ENCODE measurements around the gene TP53INP2. TPM values are rescaled to one million over a fixed set of nuclear protein-coding genes. Genes with fewer than 3 reads are reported as not detected.
A peak's percentile ranks its signal among the peaks of the same experiment; 100 is the strongest.

The TP53INP2 gene
- total and polyA plus RNA-seq, 2 donors from 2014 or later = 23.3 to 31.9 TPM

- no peaks in the 10 kb centered on the region for H3K9me3 ChIP-seq (ENCODE audit: control insufficient read depth in 2 of 3, insufficient read depth in 1 of 3, low read length in 3 of 3)
- intact Hi-C loops (cut with DNase I) = no loop called here
- peaks cover 0 to 10% (median 2%) of the 10 kb centered on the region in 3 donors for H3K36me3 ChIP-seq (ENCODE audit: control insufficient read depth in 2 of 3, insufficient read depth in 3 of 3, low read length in 3 of 3)
- FAIRE-seq (no peak), DNase-seq (peak; percentile 89 to 94 (median 92))
- H3K4me1 ChIP-seq (ENCODE audit: control insufficient read depth in 2 of 3, insufficient read depth in 2 of 3, low read depth in 1 of 3, low read length in 3 of 3) = peaks cover 0 to 42% (median 32%) of the 10 kb centered on the region in 3 donors
- peak overlapping the region; percentile 55 to 67 (median 59) for H3K4me3 ChIP-seq (ENCODE audit: low read length in 3 of 3)
- peak overlapping the region; percentile 91 to 93 for H3K27ac ChIP-seq (ENCODE audit: low read depth in 2 of 2, low read length in 2 of 2)
- peak overlapping the region; percentile 27 to 74 (median 74) for H3K9ac ChIP-seq (ENCODE audit: low read length in 3 of 3)
- no peaks in the 10 kb centered on the region for H3K27me3 ChIP-seq (ENCODE audit: control insufficient read depth, insufficient read depth, low read length)
- TF ChIP-seq CTCF (IDR thresholded peaks at IDR 0.05; ENCODE audit: borderline replicate concordance, extremely low read depth, insufficient read depth) = no peak
Observed at GRCh38 chr20:34709044-34709830, 5.1 kb downstream of the TP53INP2 start.

- H3K4me3 ChIP-seq (ENCODE audit: low read length in 3 of 3) = peak overlapping the region; percentile 55 to 67 (median 59)
- H3K9me3 ChIP-seq (ENCODE audit: control insufficient read depth in 2 of 3, insufficient read depth in 1 of 3, low read length in 3 of 3) = no peaks in the 10 kb centered on the region
- peak overlapping the region; percentile 91 to 93 for H3K27ac ChIP-seq (ENCODE audit: low read depth in 2 of 2, low read length in 2 of 2)
- intact Hi-C loops (cut with DNase I) = no loop called here
- FAIRE-seq (no peak), DNase-seq (peak in 4 of 5 donors; percentile 82 to 89 (median 86))
- peaks cover 0 to 12% (median 6%) of the 10 kb centered on the region in 3 donors for H3K36me3 ChIP-seq (ENCODE audit: control insufficient read depth in 2 of 3, insufficient read depth in 3 of 3, low read length in 3 of 3)
- peaks cover 0 to 38% (median 31%) of the 10 kb centered on the region in 3 donors for H3K4me1 ChIP-seq (ENCODE audit: control insufficient read depth in 2 of 3, insufficient read depth in 2 of 3, low read depth in 1 of 3, low read length in 3 of 3)
- H3K9ac ChIP-seq (ENCODE audit: low read length in 3 of 3) = peak overlapping the region; percentile 13 to 74 (median 33)
- H3K27me3 ChIP-seq (ENCODE audit: control insufficient read depth, insufficient read depth, low read length) = no peaks in the 10 kb centered on the region
- peak; percentile 33 for TF ChIP-seq CTCF (IDR thresholded peaks at IDR 0.05; ENCODE audit: borderline replicate concordance, extremely low read depth, insufficient read depth)
Observed at GRCh38 chr20:34709831-34710567, 5.9 kb downstream of the TP53INP2 start.

DNA sequence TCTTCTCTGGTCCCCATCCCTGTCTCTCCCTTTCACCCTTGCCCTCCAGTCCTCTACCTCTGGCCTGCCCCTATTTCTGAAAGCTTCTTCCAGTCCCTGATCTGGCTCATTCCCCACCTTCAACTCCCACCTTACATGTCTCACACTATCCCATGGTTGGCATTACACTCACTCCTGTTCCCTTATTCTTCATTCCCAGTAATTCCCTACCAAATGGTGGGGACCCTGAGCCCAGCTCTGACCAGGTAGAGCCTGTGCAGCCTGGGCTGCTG lies 6.4 kb downstream of the TP53INP2 start:
- H3K9me3 ChIP-seq (ENCODE audit: control insufficient read depth in 2 of 3, insufficient read depth in 1 of 3, low read length in 3 of 3) = no peaks in the 10 kb centered on the region
- intact Hi-C loops (cut with DNase I) = no loop called here
- H3K27me3 ChIP-seq (ENCODE audit: control insufficient read depth, insufficient read depth, low read length) = no peaks in the 10 kb centered on the region
- peak overlapping the region; percentile 40 to 59 (median 46) for H3K4me3 ChIP-seq (ENCODE audit: low read length in 3 of 3)
- FAIRE-seq (no peak), DNase-seq (no peak)
- peak overlapping the region in 2 of 3 donors; percentile 13 to 44 for H3K9ac ChIP-seq (ENCODE audit: low read length in 3 of 3)
- H3K27ac ChIP-seq (ENCODE audit: low read depth in 2 of 2, low read length in 2 of 2) = no peak overlapping the region
- peaks cover 0 to 33% (median 25%) of the 10 kb centered on the region in 3 donors for H3K4me1 ChIP-seq (ENCODE audit: control insufficient read depth in 2 of 3, insufficient read depth in 2 of 3, low read depth in 1 of 3, low read length in 3 of 3)
- no peak for TF ChIP-seq CTCF (IDR thresholded peaks at IDR 0.05; ENCODE audit: borderline replicate concordance, extremely low read depth, insufficient read depth)
- peaks cover 0 to 12% (median 6%) of the 10 kb centered on the region in 3 donors for H3K36me3 ChIP-seq (ENCODE audit: control insufficient read depth in 2 of 3, insufficient read depth in 3 of 3, low read length in 3 of 3)
